SK-N-SH (cell line): ENCODE measurements around the gene POLN. TPM values are rescaled to one million over a fixed set of nuclear protein-coding genes. Genes with fewer than 3 reads are reported as not detected.

Experiments used
- CTCF ChIA-PET: fragments of 300-600, 350-600 bp; formaldehyde crosslinking; extraction: SDS; loops from one replicate; lab custom pipeline; 2021; lab: Yijun Ruan, JAX
- POLR2A ChIA-PET: fragments of 350-600 bp; sonication (Branson Sonifier 250); formaldehyde crosslinking; extraction: SDS; loops from one replicate; lab custom pipeline; 2020; ENCODE audit warnings: antibody characterized with exemption, inconsistent platforms; lab: Yijun Ruan, JAX
- DNase-seq: peaks from one replicate; pipeline ENCODE4 v3.0.0; 2012
- H2AFZ ChIP-seq: fragments of 200-600 bp; sonication (generic); 2 replicates; pipeline ENCODE4 v1.8.1; 2016; ENCODE audit warnings: antibody characterized with exemption, mild to moderate bottlenecking, low read depth
- H3F3A ChIP-seq: fragments of 200-600 bp; sonication (generic); replicated peaks from 2 replicates; pipeline ENCODE3; 2016; ENCODE audit warnings: antibody characterized with exemption, mild to moderate bottlenecking; ENCODE audit not compliant: insufficient read depth
- H3K27ac ChIP-seq, 2 experiments: fragments of 200-500 bp in 1 of 2; fragments of 200-600 bp in 1 of 2; sonication (Bioruptor generic) in 1 of 2; sonication (generic), shearing (Covaris generic) in 1 of 2; 2 replicates each; pipeline versions ENCODE4 v1.5.1 to v1.6.1; 2014 to 2016; ENCODE audit warnings: low read depth in 2 of 2, inconsistent platforms in 1 of 2, low read length in 1 of 2, mild to moderate bottlenecking in 1 of 2, mixed read lengths in 1 of 2
- H3K27me3 ChIP-seq: fragments of 200-600 bp; sonication (generic), shearing (Covaris generic); 2 replicates; pipeline ENCODE4 v1.6.1; 2016; ENCODE audit warnings: mixed run types; ENCODE audit not compliant: insufficient read depth
- H3K36me3 ChIP-seq, 2 experiments: fragments of 200-500 bp in 1 of 2; fragments of 200-600 bp in 1 of 2; sonication (Bioruptor generic) in 1 of 2; sonication (generic) in 1 of 2; replicated peaks in 1 of 2; 2 replicates each; pipeline versions ENCODE3 to v1.5.1; 2014 to 2016; ENCODE audit warnings: low read length in 1 of 2, mild to moderate bottlenecking in 1 of 2; ENCODE audit not compliant: insufficient read depth in 2 of 2, control insufficient read depth in 1 of 2
- H3K4me1 ChIP-seq, 2 experiments: fragments of 200-500 bp in 1 of 2; fragments of 200-600 bp in 1 of 2; sonication (Bioruptor generic) in 1 of 2; sonication (generic), shearing (Covaris generic) in 1 of 2; 2 replicates each; pipeline versions ENCODE4 v1.5.1 to v1.6.1; 2014 to 2016; ENCODE audit warnings: low read depth in 1 of 2, low read length in 1 of 2, mixed run types in 1 of 2; ENCODE audit not compliant: insufficient read depth in 2 of 2, control insufficient read depth in 1 of 2
- H3K4me2 ChIP-seq: fragments of 200-600 bp; sonication (generic), shearing (Covaris generic); 2 replicates; pipeline ENCODE4 v1.6.1; 2017; ENCODE audit warnings: mixed run types
- H3K4me3 ChIP-seq, 2 experiments: fragments of 200-500 bp in 1 of 2; fragments of 200-600 bp in 1 of 2; sonication (Bioruptor generic) in 1 of 2; sonication (generic), shearing (Covaris generic) in 1 of 2; 2 replicates each; pipeline versions ENCODE4 v1.5.1 to v1.8.1; 2014 to 2016; ENCODE audit warnings: low read depth in 2 of 2, inconsistent platforms in 1 of 2, low read length in 1 of 2, mild to moderate bottlenecking in 1 of 2, mixed read lengths in 1 of 2, moderate library complexity in 1 of 2
- H3K79me2 ChIP-seq: fragments of 200-600 bp; sonication (generic); 2 replicates; pipeline ENCODE4 v1.8.1; 2017; ENCODE audit warnings: mild to moderate bottlenecking; ENCODE audit not compliant: insufficient read depth
- H3K9ac ChIP-seq: fragments of 200-600 bp; sonication (generic); 2 replicates; pipeline ENCODE4 v1.6.1; 2017; ENCODE audit warnings: mixed run types
- H3K9me2 ChIP-seq: fragments of 200-600 bp; sonication (generic); 2 replicates; pipeline ENCODE4 v1.6.1; 2017; ENCODE audit warnings: mixed run types
- H3K9me3 ChIP-seq: fragments of 200-600 bp; sonication (generic); 2 replicates; pipeline ENCODE4 v1.6.1; 2017; ENCODE audit warnings: mixed run types, mild to moderate bottlenecking, moderate library complexity
- H4K20me1 ChIP-seq: fragments of 200-600 bp; sonication (generic); 2 replicates; pipeline ENCODE4 v1.6.1; 2017; ENCODE audit warnings: mild to moderate bottlenecking, mixed run types; ENCODE audit not compliant: insufficient read depth
- CHD2 ChIP-seq: fragments of 150-350 bp; IDR thresholded peaks from 2 replicates; pipeline ENCODE4 v1.6.1; 2018; ENCODE audit warnings: low read length; ENCODE audit not compliant: partially characterized antibody
- FOXJ3 ChIP-seq: sonication (generic); formaldehyde crosslinking; IDR thresholded peaks from 2 replicates; pipeline ENCODE4 v1.5.1; 2020; ENCODE audit warnings: mild to moderate bottlenecking, missing genetic modification reagents
- FOXM1 ChIP-seq: IDR thresholded peaks from 2 replicates; pipeline ENCODE4 v1.4.0; 2012; ENCODE audit warnings: low read depth, mild to moderate bottlenecking
- GABPA ChIP-seq: IDR thresholded peaks from 2 replicates; pipeline ENCODE4 v1.4.0; 2012; ENCODE audit warnings: low read depth, mild to moderate bottlenecking
- GATA2 ChIP-seq: sonication (generic); formaldehyde crosslinking; IDR thresholded peaks from 2 replicates; pipeline ENCODE4 v1.5.0; 2020; ENCODE audit warnings: mild to moderate bottlenecking, missing genetic modification reagents
- JUND ChIP-seq: IDR thresholded peaks from 2 replicates; pipeline ENCODE4 v1.4.0; 2012
- MEF2A ChIP-seq: IDR thresholded peaks from 2 replicates; pipeline ENCODE4 v1.4.0; 2012; ENCODE audit warnings: low read depth, borderline replicate concordance
- RAD21 ChIP-seq: IDR thresholded peaks from 2 replicates; pipeline ENCODE4 v1.6.1; 2012; ENCODE audit warnings: mild to moderate bottlenecking, low read length
- RCOR1 ChIP-seq: fragments of 150-350 bp; IDR thresholded peaks from 2 replicates; pipeline ENCODE4 v1.6.1; 2017; ENCODE audit warnings: antibody characterized with exemption, low read length
- RFX5 ChIP-seq: IDR thresholded peaks from 2 replicates; pipeline ENCODE4 v1.6.1; 2012; ENCODE audit warnings: mild to moderate bottlenecking, improper control_type of control experiment, low read length
- RXRA ChIP-seq: IDR thresholded peaks from 2 replicates; pipeline ENCODE4 v1.4.0; 2012; ENCODE audit warnings: low read depth, mild to moderate bottlenecking, borderline replicate concordance
- TAF1 ChIP-seq: IDR thresholded peaks from 2 replicates; pipeline ENCODE4 v1.6.1; 2012; ENCODE audit warnings: low read depth, mild to moderate bottlenecking, low read length, moderate library complexity, borderline replicate concordance
- TCF12 ChIP-seq: IDR thresholded peaks from 2 replicates; pipeline ENCODE4 v1.4.0; 2012
- WGBS: methylation state at CpG from one replicate; pipeline ENCODE4 v1.1.6; 2017; ENCODE audit warnings: low lambda C conversion rate; 5-methylcytosine and 5-hydroxymethylcytosine counted together
- polyA plus RNA-seq, 3 experiments: library from polyadenylated mRNA; depleted of rRNA; stranded (reverse); fragments of >200 nt; gene quantifications; 2 replicates each; pipeline ENCODE4 v1.2.3, GENCODE V29; 2012
- TF ChIP-seq, protein P1 (sequence below): IDR thresholded peaks from 2 replicates; pipeline ENCODE4 v1.4.0; 2012; ENCODE audit warnings: low read depth
- TF ChIP-seq, protein P2 (sequence below): IDR thresholded peaks from 2 replicates; pipeline ENCODE4 v1.4.0; 2012; ENCODE audit warnings: low read depth, borderline replicate concordance
- TF ChIP-seq, protein P3 (sequence below): IDR thresholded peaks from 2 replicates; pipeline ENCODE4 v1.4.0; 2012; ENCODE audit warnings: low read depth, borderline replicate concordance
- TF ChIP-seq, protein P4 (sequence below): IDR thresholded peaks from 2 replicates; pipeline ENCODE4; 2012
- TF ChIP-seq, protein P5 (sequence below): fragments of 150-350 bp; IDR thresholded peaks from 2 replicates; pipeline ENCODE4 v1.6.1; 2017; ENCODE audit warnings: antibody characterized with exemption, low read length, low read depth, borderline replicate concordance

Gene POLN
- polyA plus RNA-seq, 1 of the 3 experiments (the other 2 are of a cell fraction) = 0.67 TPM

DNA sequence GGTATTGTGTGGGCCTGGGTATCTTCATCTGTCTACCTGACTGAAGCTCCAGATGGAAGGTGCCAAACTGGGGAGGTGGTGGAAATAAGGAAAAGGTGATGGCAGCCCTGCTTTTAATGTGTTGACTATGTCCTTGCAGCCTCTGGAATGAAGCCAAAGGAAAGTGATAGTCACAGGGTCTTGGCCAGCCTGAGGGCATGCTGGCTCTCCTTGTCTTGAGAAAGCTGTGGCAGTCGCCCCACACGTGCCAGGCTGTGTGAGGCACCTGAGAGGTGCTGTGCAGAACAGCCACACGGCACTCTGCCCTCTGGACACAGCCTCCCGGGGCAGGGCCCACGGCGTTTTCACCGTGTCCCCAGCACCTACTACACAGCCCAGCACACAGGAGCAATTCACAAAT, 105.2 kb downstream of the POLN start:
- no peaks in the 10 kb centered on the region for H3K27me3 ChIP-seq
- H3K4me2 ChIP-seq = no peak overlapping the region
- TF ChIP-seq GATA2 (CRISPR knock-in tag) = no peak
- TF ChIP-seq GABPA = no peak
- TF ChIP-seq RXRA = no peak
- TF ChIP-seq JUND = no peak
- TF ChIP-seq RAD21 = no peak
- no peak for TF ChIP-seq TCF12
- TF ChIP-seq FOXJ3 (CRISPR knock-in tag) = no peak
- TF ChIP-seq CHD2 = no peak
- TF ChIP-seq, protein P1, sequence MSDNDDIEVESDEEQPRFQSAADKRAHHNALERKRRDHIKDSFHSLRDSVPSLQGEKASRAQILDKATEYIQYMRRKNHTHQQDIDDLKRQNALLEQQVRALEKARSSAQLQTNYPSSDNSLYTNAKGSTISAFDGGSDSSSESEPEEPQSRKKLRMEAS = no peak
- TF ChIP-seq TAF1 = no peak
- no peak for TF ChIP-seq MEF2A
- TF ChIP-seq, protein P2, sequence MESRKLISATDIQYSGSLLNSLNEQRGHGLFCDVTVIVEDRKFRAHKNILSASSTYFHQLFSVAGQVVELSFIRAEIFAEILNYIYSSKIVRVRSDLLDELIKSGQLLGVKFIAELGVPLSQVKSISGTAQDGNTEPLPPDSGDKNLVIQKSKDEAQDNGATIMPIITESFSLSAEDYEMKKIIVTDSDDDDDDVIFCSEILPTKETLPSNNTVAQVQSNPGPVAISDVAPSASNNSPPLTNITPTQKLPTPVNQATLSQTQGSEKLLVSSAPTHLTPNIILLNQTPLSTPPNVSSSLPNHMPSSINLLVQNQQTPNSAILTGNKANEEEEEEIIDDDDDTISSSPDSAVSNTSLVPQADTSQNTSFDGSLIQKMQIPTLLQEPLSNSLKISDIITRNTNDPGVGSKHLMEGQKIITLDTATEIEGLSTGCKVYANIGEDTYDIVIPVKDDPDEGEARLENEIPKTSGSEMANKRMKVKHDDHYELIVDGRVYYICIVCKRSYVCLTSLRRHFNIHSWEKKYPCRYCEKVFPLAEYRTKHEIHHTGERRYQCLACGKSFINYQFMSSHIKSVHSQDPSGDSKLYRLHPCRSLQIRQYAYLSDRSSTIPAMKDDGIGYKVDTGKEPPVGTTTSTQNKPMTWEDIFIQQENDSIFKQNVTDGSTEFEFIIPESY = no peak
- no peak for TF ChIP-seq RFX5
- TF ChIP-seq, protein P3, sequence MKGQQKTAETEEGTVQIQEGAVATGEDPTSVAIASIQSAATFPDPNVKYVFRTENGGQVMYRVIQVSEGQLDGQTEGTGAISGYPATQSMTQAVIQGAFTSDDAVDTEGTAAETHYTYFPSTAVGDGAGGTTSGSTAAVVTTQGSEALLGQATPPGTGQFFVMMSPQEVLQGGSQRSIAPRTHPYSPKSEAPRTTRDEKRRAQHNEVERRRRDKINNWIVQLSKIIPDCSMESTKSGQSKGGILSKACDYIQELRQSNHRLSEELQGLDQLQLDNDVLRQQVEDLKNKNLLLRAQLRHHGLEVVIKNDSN = no peak
- TF ChIP-seq, protein P4, sequence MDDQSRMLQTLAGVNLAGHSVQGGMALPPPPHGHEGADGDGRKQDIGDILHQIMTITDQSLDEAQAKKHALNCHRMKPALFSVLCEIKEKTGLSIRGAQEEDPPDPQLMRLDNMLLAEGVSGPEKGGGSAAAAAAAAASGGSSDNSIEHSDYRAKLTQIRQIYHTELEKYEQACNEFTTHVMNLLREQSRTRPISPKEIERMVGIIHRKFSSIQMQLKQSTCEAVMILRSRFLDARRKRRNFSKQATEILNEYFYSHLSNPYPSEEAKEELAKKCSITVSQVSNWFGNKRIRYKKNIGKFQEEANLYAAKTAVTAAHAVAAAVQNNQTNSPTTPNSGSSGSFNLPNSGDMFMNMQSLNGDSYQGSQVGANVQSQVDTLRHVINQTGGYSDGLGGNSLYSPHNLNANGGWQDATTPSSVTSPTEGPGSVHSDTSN = no peak
- no peak for TF ChIP-seq FOXM1
- TF ChIP-seq RCOR1 = no peak
- TF ChIP-seq, protein P5, sequence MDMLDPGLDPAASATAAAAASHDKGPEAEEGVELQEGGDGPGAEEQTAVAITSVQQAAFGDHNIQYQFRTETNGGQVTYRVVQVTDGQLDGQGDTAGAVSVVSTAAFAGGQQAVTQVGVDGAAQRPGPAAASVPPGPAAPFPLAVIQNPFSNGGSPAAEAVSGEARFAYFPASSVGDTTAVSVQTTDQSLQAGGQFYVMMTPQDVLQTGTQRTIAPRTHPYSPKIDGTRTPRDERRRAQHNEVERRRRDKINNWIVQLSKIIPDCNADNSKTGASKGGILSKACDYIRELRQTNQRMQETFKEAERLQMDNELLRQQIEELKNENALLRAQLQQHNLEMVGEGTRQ = no peak
- no peaks in the 10 kb centered on the region for H3K9me2 ChIP-seq
- no peak overlapping the region for H3K27ac ChIP-seq
- ChIA-PET POLR2A (no interaction called here), CTCF (interaction anchor here (0.8 kb wide), 1 partner anchor 11 kb away, joined by 3 read pairs; no protein-coding TSS in a partner anchor)
- no peaks in the 10 kb centered on the region for H3F3A ChIP-seq
- peaks cover 0 to 7% of the 10 kb centered on the region in 2 experiments; a peak in 1 of 4 replicates for H3K4me1 ChIP-seq
- no peak for DNase-seq
- no peaks in the 10 kb centered on the region for H3K79me2 ChIP-seq
- H3K4me3 ChIP-seq = no peak overlapping the region
- H3K36me3 ChIP-seq = no peaks in the 10 kb centered on the region
- no peaks in the 10 kb centered on the region for H3K9me3 ChIP-seq
- no peaks in the 10 kb centered on the region for H4K20me1 ChIP-seq
- H3K9ac ChIP-seq = no peak overlapping the region
- no peak overlapping the region for H2AFZ ChIP-seq
- WGBS = 37% methylated on average over 7 of the region's 7 CpGs
